Nephron progenitor cell (in vitro differentiated cells): Measurements from ENCODE around the gene NEK3.
"Not testable (repeated sequence)": the region's sequence is repeated elsewhere in the genome, so short reads cannot be mapped to it uniquely, and the experiment has no call there.

Experiments used
- DNase-seq: peaks from one replicate; pipeline ENCODE4 v3.0.0; 2021
- H3K27ac Mint-ChIP-seq: 2 replicates; pipeline ENCODE4 v1.8.0; 2021; ENCODE audit warnings: mild to moderate bottlenecking, moderate library complexity, mixed read lengths
- H3K27me3 Mint-ChIP-seq: 2 replicates; pipeline ENCODE4 v1.8.0; 2021; ENCODE audit warnings: mild to moderate bottlenecking, low read depth, mixed read lengths; ENCODE audit not compliant: poor library complexity
- H3K36me3 Mint-ChIP-seq: 2 replicates; pipeline ENCODE4 v1.8.0; 2021; ENCODE audit warnings: low read depth, mixed read lengths
- H3K4me1 Mint-ChIP-seq: 2 replicates; pipeline ENCODE4 v1.8.0; 2021; ENCODE audit warnings: mixed read lengths
- H3K4me3 Mint-ChIP-seq: 2 replicates; pipeline ENCODE4 v1.8.0; 2021; ENCODE audit warnings: mild to moderate bottlenecking, moderate library complexity, mixed read lengths
- H3K9me3 Mint-ChIP-seq: 2 replicates; pipeline ENCODE4 v1.8.0; 2021; ENCODE audit warnings: mild to moderate bottlenecking, moderate library complexity, mixed read lengths
- TF ChIP-seq, protein P1 (sequence below): fragments of 200-600 bp; sonication (generic); IDR thresholded peaks from 2 replicates; pipeline ENCODE4 v1.5.0; 2021; ENCODE audit warnings: antibody characterized with exemption

NEK3 gene

GRCh38 chr13:52104624-52105023 is 54.8 kb downstream of the NEK3 start:
- Mint-ChIP-seq H3K9me3 (peaks cover 6% of the 10 kb centered on the region), H3K27ac (no peak overlapping the region), H3K4me1 (peaks cover 10% of the 10 kb centered on the region), H3K36me3 (no peaks in the 10 kb centered on the region), H3K4me3 (no peak overlapping the region), H3K27me3 (peaks cover 5% of the 10 kb centered on the region)
- no peak for DNase-seq
- TF ChIP-seq, protein P1, sequence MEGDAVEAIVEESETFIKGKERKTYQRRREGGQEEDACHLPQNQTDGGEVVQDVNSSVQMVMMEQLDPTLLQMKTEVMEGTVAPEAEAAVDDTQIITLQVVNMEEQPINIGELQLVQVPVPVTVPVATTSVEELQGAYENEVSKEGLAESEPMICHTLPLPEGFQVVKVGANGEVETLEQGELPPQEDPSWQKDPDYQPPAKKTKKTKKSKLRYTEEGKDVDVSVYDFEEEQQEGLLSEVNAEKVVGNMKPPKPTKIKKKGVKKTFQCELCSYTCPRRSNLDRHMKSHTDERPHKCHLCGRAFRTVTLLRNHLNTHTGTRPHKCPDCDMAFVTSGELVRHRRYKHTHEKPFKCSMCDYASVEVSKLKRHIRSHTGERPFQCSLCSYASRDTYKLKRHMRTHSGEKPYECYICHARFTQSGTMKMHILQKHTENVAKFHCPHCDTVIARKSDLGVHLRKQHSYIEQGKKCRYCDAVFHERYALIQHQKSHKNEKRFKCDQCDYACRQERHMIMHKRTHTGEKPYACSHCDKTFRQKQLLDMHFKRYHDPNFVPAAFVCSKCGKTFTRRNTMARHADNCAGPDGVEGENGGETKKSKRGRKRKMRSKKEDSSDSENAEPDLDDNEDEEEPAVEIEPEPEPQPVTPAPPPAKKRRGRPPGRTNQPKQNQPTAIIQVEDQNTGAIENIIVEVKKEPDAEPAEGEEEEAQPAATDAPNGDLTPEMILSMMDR = no peak

DNA sequence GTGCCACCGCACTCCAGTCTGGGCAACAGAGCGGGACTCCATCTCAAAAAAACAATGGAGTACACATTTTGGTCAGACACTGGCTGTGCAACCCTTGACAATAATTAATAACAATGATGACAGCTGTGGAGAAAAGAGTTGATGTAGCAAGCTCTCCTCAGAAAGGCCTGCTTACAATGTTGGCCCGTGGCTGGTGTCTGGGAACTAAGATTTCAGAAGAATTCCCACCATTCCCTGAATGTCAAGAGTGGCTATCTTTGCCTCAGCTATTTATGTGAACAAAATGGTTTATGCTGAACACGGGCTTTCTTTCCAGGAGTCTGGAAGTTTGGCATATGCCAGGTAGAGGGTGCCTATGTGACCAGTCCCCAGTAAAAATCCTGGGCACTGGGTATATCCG is 56.0 kb downstream of the NEK3 start:
- no peak for DNase-seq
- no peak overlapping the region for H3K4me3 Mint-ChIP-seq
- H3K27me3 Mint-ChIP-seq = peaks cover 5% of the 10 kb centered on the region
- no peak overlapping the region for H3K27ac Mint-ChIP-seq
- TF ChIP-seq, protein P1 = no peak
- no peaks in the 10 kb centered on the region for H3K4me1 Mint-ChIP-seq
- H3K9me3 Mint-ChIP-seq = no peaks in the 10 kb centered on the region
- no peaks in the 10 kb centered on the region for H3K36me3 Mint-ChIP-seq

DNA sequence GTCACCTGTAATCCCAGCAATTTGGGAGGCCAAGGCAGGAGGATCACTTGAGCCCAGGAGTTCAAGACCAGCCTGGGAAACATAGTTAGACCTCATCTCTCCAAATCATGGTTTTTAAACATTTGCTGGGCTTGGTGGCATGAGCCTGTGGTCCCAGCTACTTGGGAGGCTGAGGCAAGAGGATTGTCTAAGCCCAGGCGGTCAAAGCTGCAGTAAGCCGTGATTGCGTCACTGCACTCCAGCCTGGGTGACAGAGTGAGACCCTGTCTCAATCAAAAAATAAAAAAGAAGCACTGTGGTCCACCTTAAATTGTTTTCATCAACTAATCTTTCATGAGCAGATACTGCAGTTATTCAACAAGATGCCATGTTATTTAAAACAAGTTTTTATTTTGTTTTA is 57.0 kb downstream of the NEK3 start:
- not testable (repeated sequence) for H3K4me3 Mint-ChIP-seq, H3K27ac Mint-ChIP-seq, H3K36me3 Mint-ChIP-seq, H3K4me1 Mint-ChIP-seq, DNase-seq, H3K9me3 Mint-ChIP-seq, H3K27me3 Mint-ChIP-seq

- Mint-ChIP-seq H3K4me1 (no peaks in the 10 kb centered on the region), H3K27ac (no peak overlapping the region), H3K27me3 (peaks cover 3% of the 10 kb centered on the region)
Measured at GRCh38 chr13:52097197-52097596, 62.2 kb downstream of the NEK3 start.

DNA sequence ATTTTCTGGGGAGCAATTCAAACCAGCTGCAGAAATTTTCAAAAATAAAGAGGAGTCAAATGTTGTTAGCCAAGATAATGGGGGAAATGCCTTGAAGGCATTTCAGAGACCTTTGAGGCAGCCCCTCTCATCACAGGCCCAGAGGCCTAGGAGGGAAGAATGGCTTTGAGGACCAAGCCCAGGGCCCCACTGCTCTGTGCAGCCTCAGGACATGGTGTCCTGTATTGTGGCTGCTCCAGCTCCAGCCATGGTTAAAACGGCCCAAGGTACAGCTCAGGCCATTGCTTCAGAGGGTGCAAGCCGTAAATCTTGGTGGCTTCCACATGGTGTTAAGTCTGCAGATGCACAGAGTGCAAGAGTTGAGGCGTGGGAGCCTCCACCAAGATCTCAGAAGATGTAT is 62.6 kb downstream of the NEK3 start:
- H3K27ac Mint-ChIP-seq = no peak overlapping the region
- no peaks in the 10 kb centered on the region for H3K4me1 Mint-ChIP-seq
- TF ChIP-seq, protein P1 = no peak
- peaks cover 5% of the 10 kb centered on the region for H3K9me3 Mint-ChIP-seq
- no peak overlapping the region for H3K4me3 Mint-ChIP-seq
- peaks cover 3% of the 10 kb centered on the region for H3K27me3 Mint-ChIP-seq
- no peaks in the 10 kb centered on the region for H3K36me3 Mint-ChIP-seq
- DNase-seq = no peak

More at GRCh38 chr13:52097197-52097596, 62.2 kb downstream of the NEK3 start:
- H3K36me3 Mint-ChIP-seq = no peaks in the 10 kb centered on the region
- H3K4me3 Mint-ChIP-seq = no peak overlapping the region
- TF ChIP-seq, protein P1 = no peak
- H3K9me3 Mint-ChIP-seq = peaks cover 5% of the 10 kb centered on the region
- DNase-seq = no peak

GRCh38 chr13:52096062-52096461 is 63.3 kb downstream of the NEK3 start:
- no peaks in the 10 kb centered on the region for H3K36me3 Mint-ChIP-seq
- no peak overlapping the region for H3K4me3 Mint-ChIP-seq
- H3K4me1 Mint-ChIP-seq = no peaks in the 10 kb centered on the region
- no peak for DNase-seq
- H3K27me3 Mint-ChIP-seq = peaks cover 8% of the 10 kb centered on the region
- no peak overlapping the region for H3K27ac Mint-ChIP-seq
- H3K9me3 Mint-ChIP-seq = peaks cover 5% of the 10 kb centered on the region
- TF ChIP-seq, protein P1 = no peak
